Stimulated activated CD4-positive, alpha-beta T cell treated with anti-CD3 and anti-CD28 coated beads, Interleukin-15, amount 100 ng/mL, for 1 hour (primary cell): ENCODE results near the gene PGLYRP4.
"Not testable (repeated sequence)": the region's sequence is repeated elsewhere in the genome, so short reads cannot be mapped to it uniquely, and the experiment has no call there.

Source experiments
- DNase-seq, 2 donors: peaks; one replicate each; pipeline ENCODE4 v3.0.0-alpha.2; 2020; ENCODE audit warnings: low read depth in 1 of 2, low spot score in 1 of 2

Gene PGLYRP4

DNA sequence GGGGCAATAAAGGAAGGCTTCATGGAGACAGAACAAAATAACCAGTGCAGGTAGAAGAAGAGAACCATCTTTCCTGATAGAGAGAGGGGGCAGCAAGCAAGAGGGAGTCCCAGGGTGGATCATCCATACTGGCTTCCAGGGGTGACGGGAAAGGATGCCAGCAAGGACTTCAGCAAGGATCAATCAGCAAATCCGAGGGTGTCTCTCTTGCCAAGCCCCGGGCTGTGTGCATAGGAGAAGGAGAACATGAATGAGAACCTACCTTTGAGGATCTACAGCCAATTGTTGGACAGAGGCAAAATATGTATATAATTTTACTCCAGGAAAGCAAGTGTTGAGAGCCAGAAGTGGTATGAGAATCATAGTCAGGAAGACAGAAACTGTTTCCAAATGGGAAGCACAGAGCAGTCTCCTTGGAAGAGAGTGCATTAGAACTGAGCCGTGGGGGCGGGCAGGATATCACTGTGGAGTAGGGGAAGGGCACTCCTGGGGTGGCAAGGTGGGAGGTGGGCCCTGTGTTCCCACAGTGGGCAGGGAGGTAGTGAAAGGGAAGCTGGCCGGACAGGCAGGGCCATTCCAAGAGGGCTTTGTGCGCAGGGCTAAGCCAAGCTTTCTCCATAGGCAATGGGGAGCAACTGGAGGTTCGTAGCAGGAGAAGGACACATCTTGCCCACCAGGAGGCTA lies 7.9 kb upstream of the PGLYRP4 start:
- DNase-seq, result no peak

DNA sequence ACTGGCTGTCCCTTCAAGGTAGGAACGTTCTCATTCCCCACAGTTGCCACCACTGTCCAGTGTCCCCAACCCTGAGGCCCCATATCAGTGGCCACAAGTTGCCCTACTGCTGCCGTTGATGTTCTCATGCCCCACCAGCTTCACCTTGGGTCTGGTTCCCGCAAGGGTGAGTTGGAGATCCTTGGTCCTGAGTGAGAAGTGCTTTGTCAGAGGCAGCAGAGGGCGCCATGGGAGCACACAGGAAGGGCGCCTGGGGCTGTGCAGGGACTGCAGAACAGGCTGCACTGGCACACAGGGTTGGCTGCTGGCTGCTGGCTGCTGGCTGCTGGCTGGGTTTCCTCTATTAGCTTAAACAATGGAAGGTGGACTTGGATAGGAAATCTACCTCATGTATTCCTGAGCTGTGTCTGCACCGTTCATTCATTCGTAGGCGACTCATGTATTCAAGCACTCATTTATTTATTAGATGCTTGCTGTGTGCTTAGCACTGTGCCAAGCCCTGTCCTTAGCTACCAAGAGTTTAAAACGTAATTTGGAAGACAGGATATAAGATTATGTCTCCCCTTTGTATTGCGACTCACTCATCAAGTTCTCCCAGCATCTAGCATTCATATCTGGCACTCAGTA lies 6.9 kb upstream of the PGLYRP4 start:
- peak in 1 of 2 donors; percentile 7 for DNase-seq

DNA sequence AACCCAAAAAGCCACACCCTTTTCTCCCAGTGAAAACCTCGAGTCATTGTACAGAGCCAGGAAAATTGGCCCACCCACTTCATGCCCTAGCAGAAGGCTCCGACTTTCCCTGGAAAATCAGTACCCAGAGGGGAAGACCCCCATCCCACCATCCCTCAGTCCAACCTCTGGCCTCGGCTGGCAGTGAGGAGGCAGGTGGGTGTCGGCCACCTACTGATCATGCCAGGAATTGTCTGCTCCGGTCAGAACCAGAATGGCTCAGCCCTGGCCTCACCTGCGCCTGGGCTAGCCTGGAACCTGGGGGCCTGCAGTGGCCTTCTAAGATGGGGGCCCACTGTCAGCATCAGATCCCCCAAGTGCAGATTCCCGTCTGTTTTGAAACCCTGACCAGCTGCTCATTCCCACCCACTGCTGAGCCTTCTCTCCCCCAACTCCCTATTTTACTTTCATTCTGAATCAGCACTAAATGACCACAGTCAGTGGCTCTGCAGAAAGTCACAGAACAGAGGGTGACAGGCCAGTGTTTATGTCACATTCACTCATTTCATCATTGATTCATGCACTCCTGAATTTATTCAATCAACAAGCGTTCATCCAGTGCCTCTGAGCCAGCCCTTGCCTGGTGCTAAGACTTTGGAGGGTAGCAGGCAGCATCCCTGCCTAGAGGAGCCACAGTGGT lies 6.0 kb upstream of the PGLYRP4 start:
- no peak for DNase-seq

DNA sequence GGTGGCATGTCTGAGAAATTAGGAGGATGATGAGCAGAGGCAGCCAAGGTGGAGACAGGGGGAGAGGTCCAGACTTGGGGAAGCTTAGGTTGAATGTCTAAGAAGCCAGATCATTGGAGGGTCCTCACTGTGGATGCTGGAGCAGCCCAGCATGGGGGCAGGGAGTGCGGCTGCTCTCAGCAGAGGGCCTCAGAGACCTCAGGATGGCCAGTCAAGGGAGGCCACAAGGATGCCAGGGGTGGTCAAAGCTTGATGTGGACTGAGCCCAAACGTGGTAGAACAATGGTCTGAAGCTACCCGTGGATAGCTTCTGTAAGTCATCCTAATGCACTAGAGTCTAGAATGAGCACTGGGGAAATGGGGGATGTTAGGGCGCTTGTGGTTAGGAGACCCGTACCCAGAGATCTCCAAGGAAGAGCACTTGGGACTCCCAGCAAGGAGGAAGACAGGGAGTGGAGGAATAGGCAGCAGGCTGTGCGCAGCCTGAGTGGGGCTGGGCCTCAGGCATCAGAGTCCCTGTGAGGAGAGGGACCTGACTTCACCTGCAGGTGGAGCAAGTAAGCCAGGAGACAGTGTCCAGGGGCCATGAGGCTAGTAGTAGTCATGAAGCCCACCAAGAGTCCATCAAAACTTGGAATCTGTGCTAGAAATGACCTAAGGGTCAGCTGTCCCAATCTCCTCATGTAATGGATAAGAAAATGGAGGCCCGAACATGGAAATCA lies 4.7 kb upstream of the PGLYRP4 start:
- no peak for DNase-seq

GRCh38 chr1:153352523-153352922 lies 3.9 kb upstream of the PGLYRP4 start:
- peak in 1 of 2 donors; percentile 40 for DNase-seq

DNA sequence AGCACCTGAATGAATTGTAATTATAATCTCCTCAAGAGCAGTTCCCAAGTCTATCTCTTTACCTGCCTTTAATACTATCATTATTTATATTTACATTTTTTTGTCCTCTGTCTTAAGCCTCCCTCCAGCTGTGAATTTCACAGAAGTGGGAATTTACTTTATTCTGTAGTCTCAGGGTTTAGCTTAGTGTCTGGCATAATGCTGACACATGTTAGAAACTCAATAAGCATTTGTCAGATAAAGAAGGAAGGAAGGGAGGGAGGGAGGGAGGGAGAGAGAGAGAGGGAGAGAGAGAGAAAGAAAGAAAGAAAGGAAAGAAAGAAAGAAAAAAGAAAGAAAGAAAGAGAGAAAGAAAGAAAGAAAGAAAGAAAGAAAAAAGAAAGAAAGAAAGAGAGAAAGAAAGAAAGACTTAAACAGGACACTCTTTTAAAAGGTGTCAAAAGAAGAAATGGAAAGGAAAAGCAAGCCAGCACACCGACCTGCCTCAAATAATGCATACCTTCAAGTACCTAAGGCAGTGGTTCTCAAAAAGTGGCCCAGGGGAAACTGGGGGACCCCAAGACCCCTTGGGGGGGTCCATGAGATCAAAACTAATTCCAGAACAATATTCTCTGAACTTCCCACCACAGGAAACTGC lies 1.8 kb upstream of the PGLYRP4 start:
- DNase-seq, result no peak

DNA sequence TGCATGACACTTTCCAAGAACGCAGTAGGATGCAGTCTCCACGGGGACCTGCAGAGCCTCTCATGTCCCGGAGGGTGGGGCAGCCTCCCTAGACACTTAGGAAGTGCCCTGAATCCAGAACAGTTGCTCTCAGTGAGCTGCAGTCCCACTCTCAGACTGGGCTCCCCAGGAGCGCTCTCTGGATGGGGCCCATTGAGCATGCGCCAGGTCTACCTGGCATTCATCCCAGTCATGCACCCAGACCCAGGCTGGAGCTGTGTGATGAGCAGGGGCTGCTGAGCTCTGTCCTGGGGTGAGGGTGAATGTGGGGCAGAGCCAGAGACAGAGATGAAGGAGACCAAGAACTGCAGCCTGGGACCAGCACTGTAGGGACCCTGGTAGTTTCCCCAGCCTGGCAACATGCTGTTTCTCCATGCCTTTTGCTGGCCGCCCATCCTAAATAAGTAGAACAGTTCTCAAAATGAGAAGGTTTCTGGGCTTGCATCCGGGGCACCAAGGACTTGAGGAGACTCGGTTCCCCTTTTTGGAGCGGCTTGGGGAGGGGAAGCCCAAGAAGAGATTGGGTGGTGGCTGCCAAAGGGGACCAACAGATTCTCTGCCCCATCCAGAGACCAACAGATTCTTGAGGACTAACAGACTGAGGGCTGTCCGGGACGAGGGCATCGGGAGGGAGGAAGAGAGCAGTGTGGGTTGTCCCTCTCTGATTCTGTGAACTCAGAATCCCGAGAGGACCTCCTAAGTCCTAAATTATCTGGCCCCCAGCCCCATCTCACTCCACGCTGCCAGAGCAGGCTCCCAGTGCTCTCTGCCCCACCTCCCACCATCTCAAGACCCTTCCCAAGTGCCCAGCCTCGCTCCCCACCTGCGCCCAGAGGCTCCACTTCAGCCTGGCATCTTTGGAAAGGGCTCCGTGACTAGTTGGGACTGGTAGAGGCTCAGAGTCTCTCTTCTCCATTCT lies 1.0 kb upstream of the PGLYRP4 start:
- no peak for DNase-seq

GRCh38 chr1:153347856-153348255 lies 785 bp downstream of the PGLYRP4 start:
- no peak for DNase-seq

DNA sequence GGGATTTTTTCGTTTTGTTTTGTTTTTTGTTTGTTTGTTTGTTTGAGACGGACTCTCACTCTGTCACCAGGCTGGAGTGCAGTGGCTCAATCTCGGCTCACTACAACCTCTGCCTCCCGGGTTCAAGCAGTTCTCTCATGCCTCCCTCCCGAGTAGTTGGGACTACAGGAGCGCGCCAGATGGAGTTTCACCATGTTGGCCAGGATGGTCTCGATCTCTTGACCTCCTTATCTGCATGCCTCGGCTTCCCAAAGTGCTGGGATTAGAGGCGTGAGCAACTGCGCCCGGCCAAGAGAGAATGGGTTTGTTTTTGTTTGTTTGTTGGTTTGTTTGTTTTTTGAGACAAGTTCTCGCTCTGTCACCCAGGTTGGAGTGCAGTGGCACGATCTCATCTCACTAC lies 1.6 kb downstream of the PGLYRP4 start:
- DNase-seq, result not testable (repeated sequence)

DNA sequence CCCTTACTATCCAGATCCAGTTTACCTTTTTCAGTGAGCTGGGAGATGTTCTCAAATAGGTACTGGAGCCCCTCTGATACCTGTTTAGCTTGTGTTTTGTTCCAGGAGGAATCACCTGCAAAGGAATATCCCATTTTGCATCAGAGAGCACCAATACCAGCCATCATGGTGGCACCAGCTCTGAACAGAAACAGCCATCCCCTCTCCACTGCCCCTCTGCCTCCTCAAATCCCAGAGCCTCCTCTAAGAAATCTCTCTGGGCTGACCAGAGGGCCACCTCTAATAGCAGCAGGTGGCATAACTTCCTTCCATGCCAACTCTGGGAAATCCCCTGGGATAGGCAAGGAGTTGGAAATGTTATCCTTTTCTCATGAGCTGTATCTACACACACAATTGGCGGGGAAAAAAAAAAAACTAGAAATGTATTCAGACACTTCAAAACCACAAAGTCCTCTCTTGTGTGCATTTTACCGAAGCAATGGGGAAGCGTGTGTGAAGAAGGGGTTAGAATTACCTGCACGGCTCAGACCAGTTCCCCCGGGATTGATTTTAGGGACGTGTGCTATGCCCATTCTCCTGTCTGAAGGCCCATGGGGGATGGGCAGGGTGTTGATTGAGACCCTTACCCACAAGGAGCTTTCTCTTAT lies 2.4 kb downstream of the PGLYRP4 start:
- no peak for DNase-seq

- DNase-seq, result no peak
These were observed 3.2 kb downstream of the PGLYRP4 start for GRCh38 chr1:153345187-153346076.

DNA sequence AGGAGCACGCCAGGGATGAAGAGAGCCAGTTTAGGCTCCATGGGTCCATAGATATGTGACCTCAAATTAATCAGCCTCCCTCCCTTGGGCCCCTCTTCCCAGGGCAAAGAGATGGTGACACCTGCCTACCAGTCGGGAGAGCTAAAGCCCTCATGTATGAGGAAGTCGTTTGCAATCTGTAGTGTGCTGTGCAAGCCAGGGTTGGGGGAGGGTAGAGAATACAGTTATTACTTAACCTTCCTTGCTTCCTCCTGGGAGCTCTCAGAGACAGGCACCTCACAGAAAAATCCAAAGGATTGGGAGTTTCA lies 4.0 kb downstream of the PGLYRP4 start:
- DNase-seq, result no peak

GRCh38 chr1:153343811-153344717 lies 4.6 kb downstream of the PGLYRP4 start:
- DNase-seq, result no peak

- no peak for DNase-seq
These were observed 5.5 kb downstream of the PGLYRP4 start for GRCh38 chr1:153343040-153343681.

DNA sequence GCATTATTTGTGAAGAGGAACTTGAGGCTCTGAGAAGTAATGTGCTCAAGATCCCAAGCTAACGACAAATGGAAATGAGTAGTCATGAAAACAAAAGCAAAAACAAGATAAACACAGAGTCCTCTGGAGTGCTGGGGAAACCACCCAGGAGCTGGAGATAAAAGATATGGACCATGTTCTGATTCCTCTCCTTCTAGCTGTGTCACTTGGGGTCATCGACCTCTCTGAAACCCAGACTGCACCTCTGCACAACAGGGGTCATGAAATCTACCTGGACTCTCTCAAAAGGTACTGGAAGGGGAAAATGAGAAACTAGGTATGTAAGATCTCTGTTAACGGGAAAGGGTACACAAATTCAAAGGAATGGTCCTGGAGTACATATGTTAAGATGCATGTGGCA lies 6.5 kb downstream of the PGLYRP4 start:
- no peak for DNase-seq

DNA sequence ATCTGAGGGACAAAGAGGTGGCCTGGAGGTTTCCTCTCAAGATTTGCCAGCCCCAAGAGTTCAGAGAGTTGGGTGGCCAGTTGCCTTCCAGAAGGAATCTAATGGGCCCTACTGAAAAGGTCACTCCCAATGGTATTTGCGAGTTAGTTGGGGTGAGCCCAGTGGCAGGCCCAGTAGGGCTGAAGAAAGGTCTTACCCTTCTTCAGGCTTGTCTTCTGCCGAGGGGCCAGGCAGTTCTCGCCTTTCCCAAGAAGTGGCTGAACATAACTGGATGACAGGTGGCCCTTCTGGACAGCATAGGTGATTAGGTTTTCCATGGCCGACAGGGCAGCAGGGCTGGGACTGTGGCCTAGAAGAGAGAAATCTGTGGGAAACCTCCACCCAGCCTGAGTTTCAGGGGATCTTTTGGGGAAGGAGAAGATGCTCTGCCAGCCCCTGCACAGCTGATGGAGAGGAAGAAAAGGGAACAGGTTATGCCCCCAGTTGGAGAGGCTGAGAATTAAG lies 7.2 kb downstream of the PGLYRP4 start:
- no peak for DNase-seq

- DNase-seq, result no peak
These were observed 8.3 kb downstream of the PGLYRP4 start for GRCh38 chr1:153340356-153340755.
